ENCODE measurements around the gene NUCB2. TPM values are rescaled to one million over a fixed set of nuclear protein-coding genes. Genes with fewer than 3 reads are reported as not detected.

Gene NUCB2
- total RNA-seq, 1 donor = 109 TPM

GRCh38 chr11:17381156-17381555, 104.6 kb downstream of the NUCB2 start:
- DNase-seq (ENCODE audit: insufficient read length, low spot score, missing footprints) = no peak
- peaks cover 3% of the 10 kb centered on the region for H3K27me3 ChIP-seq (ENCODE audit: insufficient read depth, low read length)

More at GRCh38 chr11:17381156-17381555, 104.6 kb downstream of the NUCB2 start:
- Histone ChIP-seq H2AFZ (ENCODE audit: low read length) (peak overlapping the region; percentile 21), H3K36me3 (ENCODE audit: insufficient read depth, low read length) (no peaks in the 10 kb centered on the region), H3K4me1 (ENCODE audit: insufficient read depth, low read length) (peaks cover 6% of the 10 kb centered on the region), H3K4me2 (ENCODE audit: insufficient read depth, low read length) (no peak overlapping the region), H3K4me3 (ENCODE audit: insufficient read depth, low read length) (no peak overlapping the region), H3K27ac (ENCODE audit: low read depth, low read length) (no peak overlapping the region), H4K20me1 (ENCODE audit: insufficient read depth, low read length) (peaks cover 3% of the 10 kb centered on the region), H3K79me2 (ENCODE audit: insufficient read depth, low read length) (no peaks in the 10 kb centered on the region), H3K9me3 (ENCODE audit: low read depth, low read length) (no peaks in the 10 kb centered on the region)
- TF ChIP-seq CTCF (IDR thresholded peaks at IDR 0.05; ENCODE audit: extremely low read depth, low read depth, low read length) = no peak

Other genes with a start within 250 kb of the NUCB2 start
- gene RPS13, start 199.1 kb upstream of the NUCB2 start, total RNA-seq = 762 and 793 TPM in 2 replicates
- 72.5 and 73.1 TPM in 2 replicates for gene PIK3C2A, start 68.8 kb upstream of the NUCB2 start, total RNA-seq
- 26.4 and 26.5 TPM in 2 replicates for gene NCR3LG1, start 75.1 kb downstream of the NUCB2 start, total RNA-seq
- gene KCNJ11, start 111.9 kb downstream of the NUCB2 start, total RNA-seq = under 0.01 TPM in 1 of 2 replicates, not detected in the other
- gene ABCC8, start 200.1 kb downstream of the NUCB2 start, total RNA-seq = not detected in 2 replicates

All from osteoblast (primary cell).